Stomach (tissue), 4 donors: ENCODE data around the gene ZNF675.
"Not testable (repeated sequence)": the region's sequence is repeated elsewhere in the genome, so short reads cannot be mapped to it uniquely, and the experiment has no call there.

Experiments used
- CTCF ChIP-seq, 7 experiments: fragments of 450-650 bp in 4 of 7; fragments of 200-600 bp in 3 of 7; sonication (generic) in 3 of 7; IDR thresholded peaks; one replicate each; pipeline ENCODE4 v1.5.1; 2016 to 2019; ENCODE audit warnings: antibody characterized with exemption in 7 of 7, control low read depth in 2 of 7, mild to moderate bottlenecking in 1 of 7
- EP300 ChIP-seq: sonication (generic); formaldehyde crosslinking; IDR thresholded peaks from one replicate; pipeline ENCODE4 v1.6.1; 2017; ENCODE audit warnings: antibody characterized with exemption

- TF ChIP-seq EP300; CTCF (IDR thresholded peaks at IDR 0.05): not testable (repeated sequence)
Observed at GRCh38 chr19:23649817-23650216, 37.2 kb downstream of the ZNF675 start.
